Rectal smooth muscle tissue (tissue), 1 donor: Measurements from ENCODE around the gene TSPAN19.

Experiments used
- H3K27ac ChIP-seq: one replicate; pipeline ENCODE4 v1.7.0; 2013; ENCODE audit warnings: low read depth, low read length, inconsistent platforms
- H3K27me3 ChIP-seq: one replicate; pipeline ENCODE4 v1.7.0; 2013; ENCODE audit warnings: low read length; ENCODE audit not compliant: control insufficient read depth, insufficient read depth
- H3K36me3 ChIP-seq: one replicate; pipeline ENCODE4 v1.7.0; 2013; ENCODE audit warnings: low read length; ENCODE audit not compliant: control insufficient read depth, insufficient read depth
- H3K4me1 ChIP-seq: one replicate; pipeline ENCODE4 v1.7.0; 2013; ENCODE audit warnings: low read length; ENCODE audit not compliant: control insufficient read depth, insufficient read depth
- H3K4me3 ChIP-seq: one replicate; pipeline ENCODE4 v1.7.0; 2013; ENCODE audit warnings: low read length
- H3K9ac ChIP-seq: one replicate; pipeline ENCODE4 v1.7.0; 2013; ENCODE audit warnings: low read length

TSPAN19 gene

GRCh38 chr12:84996759-84997158 lies 39.3 kb downstream of the TSPAN19 start:
- Histone ChIP-seq H3K27me3 (no peaks in the 10 kb centered on the region), H3K4me1 (no peaks in the 10 kb centered on the region), H3K9ac (no peak overlapping the region), H3K4me3 (no peak overlapping the region), H3K27ac (no peak overlapping the region), H3K36me3 (no peaks in the 10 kb centered on the region)

GRCh38 chr12:84995641-84996040 lies 40.4 kb downstream of the TSPAN19 start:
- Histone ChIP-seq H3K4me1 (no peaks in the 10 kb centered on the region), H3K27me3 (no peaks in the 10 kb centered on the region), H3K36me3 (no peaks in the 10 kb centered on the region), H3K27ac (no peak overlapping the region), H3K4me3 (no peak overlapping the region), H3K9ac (no peak overlapping the region)

GRCh38 chr12:84994426-84994825 lies 41.7 kb downstream of the TSPAN19 start:
- Histone ChIP-seq H3K27ac (no peak overlapping the region), H3K36me3 (no peaks in the 10 kb centered on the region), H3K9ac (no peak overlapping the region), H3K4me1 (no peaks in the 10 kb centered on the region), H3K4me3 (no peak overlapping the region), H3K27me3 (no peaks in the 10 kb centered on the region)

GRCh38 chr12:84986586-84986985 lies 49.5 kb downstream of the TSPAN19 start:
- Histone ChIP-seq H3K4me3 (no peak overlapping the region), H3K4me1 (no peaks in the 10 kb centered on the region), H3K27me3 (no peaks in the 10 kb centered on the region), H3K36me3 (no peaks in the 10 kb centered on the region), H3K9ac (no peak overlapping the region), H3K27ac (no peak overlapping the region)

GRCh38 chr12:84986117-84986516 lies 50.0 kb downstream of the TSPAN19 start:
- Histone ChIP-seq H3K27ac (no peak overlapping the region), H3K9ac (no peak overlapping the region), H3K36me3 (no peaks in the 10 kb centered on the region), H3K4me1 (no peaks in the 10 kb centered on the region), H3K4me3 (no peak overlapping the region), H3K27me3 (no peaks in the 10 kb centered on the region)

- Histone ChIP-seq H3K4me3 (no peak overlapping the region), H3K4me1 (no peaks in the 10 kb centered on the region), H3K36me3 (no peaks in the 10 kb centered on the region), H3K27me3 (no peaks in the 10 kb centered on the region), H3K27ac (no peak overlapping the region), H3K9ac (no peak overlapping the region)
These were observed 52.8 kb downstream of the TSPAN19 start for GRCh38 chr12:84983289-84983688.

GRCh38 chr12:84982888-84983287 lies 53.2 kb downstream of the TSPAN19 start:
- Histone ChIP-seq H3K4me3 (no peak overlapping the region), H3K27ac (no peak overlapping the region), H3K9ac (no peak overlapping the region), H3K36me3 (no peaks in the 10 kb centered on the region), H3K4me1 (no peaks in the 10 kb centered on the region), H3K27me3 (no peaks in the 10 kb centered on the region)

GRCh38 chr12:84978921-84979320 lies 57.2 kb downstream of the TSPAN19 start:
- no peak overlapping the region for H3K9ac ChIP-seq
- no peaks in the 10 kb centered on the region for H3K36me3 ChIP-seq
- no peaks in the 10 kb centered on the region for H3K27me3 ChIP-seq
- H3K27ac ChIP-seq: no peak overlapping the region
- H3K4me3 ChIP-seq: no peak overlapping the region
- H3K4me1 ChIP-seq: no peaks in the 10 kb centered on the region

- Histone ChIP-seq H3K4me3 (no peak overlapping the region), H3K9ac (no peak overlapping the region), H3K4me1 (no peaks in the 10 kb centered on the region), H3K27me3 (no peaks in the 10 kb centered on the region), H3K27ac (no peak overlapping the region), H3K36me3 (no peaks in the 10 kb centered on the region)
These were observed 59.9 kb downstream of the TSPAN19 start for GRCh38 chr12:84976133-84976532.

- Histone ChIP-seq H3K27ac (no peak overlapping the region), H3K27me3 (no peaks in the 10 kb centered on the region), H3K9ac (no peak overlapping the region)
These were observed 61.8 kb downstream of the TSPAN19 start for GRCh38 chr12:84974155-84974815.

GRCh38 chr12:84973026-84973425 lies 63.1 kb downstream of the TSPAN19 start:
- Histone ChIP-seq H3K4me1 (no peaks in the 10 kb centered on the region), H3K9ac (no peak overlapping the region), H3K27me3 (no peaks in the 10 kb centered on the region), H3K27ac (no peak overlapping the region), H3K36me3 (no peaks in the 10 kb centered on the region), H3K4me3 (no peak overlapping the region)

More at GRCh38 chr12:84974155-84974815, 61.8 kb downstream of the TSPAN19 start:
- Histone ChIP-seq H3K36me3 (no peaks in the 10 kb centered on the region), H3K4me1 (no peaks in the 10 kb centered on the region), H3K4me3 (no peak overlapping the region)

GRCh38 chr12:84969226-84969625 lies 66.9 kb downstream of the TSPAN19 start:
- Histone ChIP-seq H3K27me3 (no peaks in the 10 kb centered on the region), H3K36me3 (no peaks in the 10 kb centered on the region), H3K4me1 (no peaks in the 10 kb centered on the region), H3K27ac (no peak overlapping the region), H3K9ac (no peak overlapping the region), H3K4me3 (no peak overlapping the region)
